Activated CD8-positive, alpha-beta memory T cell treated with anti-CD3 and anti-CD28 coated beads, Interleukin-2, amount 10 ng/mL, durations not matched to agents 7 days and 5 days (primary cell): Measurements from ENCODE around the gene GJE1. TPM values are rescaled to one million over a fixed set of nuclear protein-coding genes. Genes with fewer than 3 reads are reported as not detected.

Source experiments
- ATAC-seq: fragments of 150-1000 bp; cut with Tn5 transposase; one replicate; pipeline ENCODE4 v1.10.0; 2021; ENCODE audit warnings: moderate library complexity
- CTCF ChIA-PET: fragments of 350-600 bp; sonication (Branson Sonifier 250); formaldehyde crosslinking; loops from one replicate; lab custom pipeline; 2021; ENCODE audit warnings: antibody characterized with exemption; lab: Charles Lee
- DNase-seq: peaks from one replicate; pipeline ENCODE4 v3.0.0-alpha.2; 2020
- H3K27ac Mint-ChIP-seq: one replicate; pipeline ENCODE4 v1.8.0; 2021; ENCODE audit warnings: mild to moderate bottlenecking, mixed read lengths
- H3K27me3 Mint-ChIP-seq: one replicate; pipeline ENCODE4 v1.8.0; 2021; ENCODE audit warnings: mixed read lengths
- H3K36me3 Mint-ChIP-seq: one replicate; pipeline ENCODE4 v1.8.0; 2021; ENCODE audit warnings: mild to moderate bottlenecking, mixed read lengths
- H3K4me1 Mint-ChIP-seq: one replicate; pipeline ENCODE4 v1.8.0; 2021; ENCODE audit warnings: mixed read lengths
- H3K4me3 Mint-ChIP-seq: one replicate; pipeline ENCODE4 v1.8.0; 2021; ENCODE audit warnings: mild to moderate bottlenecking, moderate library complexity, mixed read lengths
- H3K9me3 Mint-ChIP-seq: one replicate; pipeline ENCODE4 v1.8.0; 2022; ENCODE audit warnings: low read depth, mixed read lengths
- total RNA-seq, 2 experiments: library from RNA; stranded (reverse); gene quantifications; one replicate each; pipeline ENCODE4 v1.2.3, GENCODE V29; 2021

Gene GJE1
- total RNA-seq, 2 experiments from 2014 or later = not detected

DNA sequence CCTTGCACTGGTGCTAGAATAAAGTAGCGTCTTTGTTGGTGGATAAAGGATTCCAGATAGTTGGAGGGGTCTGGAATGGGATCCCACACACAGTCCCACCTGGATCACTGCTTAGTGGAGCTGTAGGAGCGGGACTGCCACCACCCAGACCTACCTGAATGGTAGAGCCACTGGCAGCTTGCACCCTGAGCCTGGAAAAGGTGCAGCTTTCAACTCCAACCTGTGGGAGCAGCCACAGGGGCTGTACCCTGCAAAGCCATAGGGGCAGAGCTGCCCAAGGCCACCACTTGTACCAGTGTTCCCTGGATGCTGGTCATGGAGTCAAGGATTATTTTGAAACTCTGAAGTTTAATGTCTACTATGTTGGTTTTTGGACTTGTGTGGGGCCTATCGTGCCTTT is 41.3 kb downstream of the GJE1 start:
- no peak overlapping the region for H3K27ac Mint-ChIP-seq
- peaks cover 56% of the 10 kb centered on the region for H3K36me3 Mint-ChIP-seq
- no peaks in the 10 kb centered on the region for H3K27me3 Mint-ChIP-seq
- ATAC-seq (no peak), DNase-seq (no peak)
- H3K4me1 Mint-ChIP-seq = no peaks in the 10 kb centered on the region
- H3K4me3 Mint-ChIP-seq = no peak overlapping the region
- CTCF ChIA-PET = no interaction called here
- peaks cover 6% of the 10 kb centered on the region for H3K9me3 Mint-ChIP-seq

GRCh38 chr6:142174703-142175102 is 42.0 kb downstream of the GJE1 start:
- Mint-ChIP-seq H3K27me3 (no peaks in the 10 kb centered on the region), H3K4me3 (no peak overlapping the region), H3K9me3 (peaks cover 6% of the 10 kb centered on the region), H3K36me3 (peaks cover 59% of the 10 kb centered on the region), H3K27ac (no peak overlapping the region), H3K4me1 (no peaks in the 10 kb centered on the region)
- ATAC-seq (no peak), DNase-seq (no peak)
- CTCF ChIA-PET = no interaction called here

- no peak overlapping the region for H3K27ac Mint-ChIP-seq
- ATAC-seq (no peak), DNase-seq (no peak)
- H3K9me3 Mint-ChIP-seq = peaks cover 6% of the 10 kb centered on the region
- peaks cover 50% of the 10 kb centered on the region for H3K36me3 Mint-ChIP-seq
- no peaks in the 10 kb centered on the region for H3K27me3 Mint-ChIP-seq
- H3K4me1 Mint-ChIP-seq = peaks cover 2% of the 10 kb centered on the region
- CTCF ChIA-PET = interaction anchor here (1.1 to 1.7 kb wide), 2 partner anchors 22 to 29 kb away, joined by 3 to 5 read pairs; no protein-coding TSS in a partner anchor
- H3K4me3 Mint-ChIP-seq = no peak overlapping the region
Observed at GRCh38 chr6:142178129-142178528, 45.4 kb downstream of the GJE1 start.

DNA sequence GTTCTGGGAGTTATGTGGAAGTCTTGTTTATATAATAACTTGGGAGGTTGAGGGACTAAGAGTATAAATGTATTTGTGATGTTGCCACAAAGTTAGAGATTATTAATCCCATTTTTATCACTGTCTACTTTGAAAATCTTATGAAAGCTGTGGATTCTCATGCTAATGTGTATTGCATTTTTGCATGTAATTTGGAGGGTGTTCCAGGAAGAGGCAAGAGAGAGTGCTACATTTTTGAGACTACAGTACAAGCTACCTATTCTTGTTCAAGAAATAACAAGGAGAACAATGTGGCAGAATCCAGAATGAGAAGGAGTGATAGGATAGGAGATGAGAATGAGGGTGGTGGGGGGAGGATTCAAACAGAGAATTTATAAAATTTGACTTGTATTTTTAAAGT is 49.3 kb downstream of the GJE1 start:
- no peak for ATAC-seq
- Mint-ChIP-seq H3K36me3 (peaks cover 29% of the 10 kb centered on the region), H3K27me3 (no peaks in the 10 kb centered on the region), H3K4me1 (peaks cover 2% of the 10 kb centered on the region), H3K4me3 (no peak overlapping the region), H3K9me3 (peaks cover 4% of the 10 kb centered on the region), H3K27ac (no peak overlapping the region)
- CTCF ChIA-PET = no interaction called here
- no peak for DNase-seq

DNA sequence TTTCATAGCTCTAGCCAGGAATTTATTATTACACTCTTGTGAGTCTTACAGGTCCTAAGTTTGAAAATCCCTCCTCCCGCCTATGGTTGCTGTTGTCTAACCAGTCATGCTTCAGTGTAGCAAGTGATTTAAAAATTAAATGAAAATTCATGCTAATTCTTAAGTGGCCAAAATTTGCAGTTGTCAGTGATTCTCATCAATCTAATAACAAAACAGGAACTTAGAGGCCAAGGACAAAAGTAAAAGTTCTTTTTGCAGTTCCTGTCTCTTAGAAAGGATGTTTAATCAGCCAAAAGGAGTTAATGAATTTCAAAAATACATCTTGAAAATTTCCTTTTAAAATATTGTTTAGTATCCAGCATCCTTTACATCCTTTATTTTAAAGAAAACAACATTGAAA is 50.6 kb downstream of the GJE1 start:
- CTCF ChIA-PET = interaction anchor here (1.0 kb wide), 1 partner anchor 14 kb away, joined by 3 read pairs; no protein-coding TSS in a partner anchor
- Mint-ChIP-seq H3K4me1 (peaks cover 2% of the 10 kb centered on the region), H3K9me3 (no peaks in the 10 kb centered on the region), H3K27me3 (no peaks in the 10 kb centered on the region), H3K4me3 (no peak overlapping the region), H3K27ac (no peak overlapping the region), H3K36me3 (peaks cover 17% of the 10 kb centered on the region)
- DNase-seq (no peak), ATAC-seq (no peak)

- ATAC-seq = no peak
- Mint-ChIP-seq H3K9me3 (no peaks in the 10 kb centered on the region), H3K27me3 (no peaks in the 10 kb centered on the region), H3K4me3 (no peak overlapping the region), H3K27ac (no peak overlapping the region), H3K4me1 (peaks cover 2% of the 10 kb centered on the region), H3K36me3 (peaks cover 17% of the 10 kb centered on the region)
- DNase-seq = no peak
- CTCF ChIA-PET = no interaction called here
Observed at GRCh38 chr6:142184307-142184706, 51.6 kb downstream of the GJE1 start.

Other genes with a start within 250 kb of the GJE1 start
- not detected for gene NMBR, start 14.2 kb downstream of the GJE1 start, total RNA-seq
- gene VTA1, start 14.3 kb downstream of the GJE1 start, total RNA-seq = 10 to 100 TPM; 31.7 to 42.3 TPM
- under 1 TPM; 0.26 to 0.52 TPM for gene ADGRG6, start 169.1 kb downstream of the GJE1 start, total RNA-seq